ENCODE results near the gene DOCK1.

Gene DOCK1

DNA sequence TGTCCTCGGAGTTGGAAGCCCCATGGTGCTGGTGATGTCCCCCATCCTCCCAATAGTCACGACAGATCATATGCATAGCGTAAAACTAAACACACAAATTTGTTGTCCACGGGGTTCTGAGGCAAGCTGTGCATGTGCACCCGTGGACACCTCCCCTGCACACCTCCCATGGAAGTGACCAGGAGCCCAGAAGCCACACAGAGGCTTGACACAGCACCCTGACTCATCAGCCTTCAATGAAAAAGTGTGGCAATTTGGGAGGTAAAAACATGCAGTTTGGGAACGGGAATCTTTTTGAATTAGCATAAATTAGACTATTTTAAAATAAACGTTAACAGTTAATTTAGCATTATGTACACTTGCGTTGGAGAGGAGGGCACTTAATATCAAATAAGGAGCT, 554.7 kb downstream of the DOCK1 start:
- no peak for DNase-seq
- Histone ChIP-seq H3K9me3 (ENCODE audit: severe bottlenecking) (peaks cover 4% of the 10 kb centered on the region), H3K27me3 (ENCODE audit: insufficient read depth, low read depth, severe bottlenecking) (no peaks in the 10 kb centered on the region), H3K36me3 (no peaks in the 10 kb centered on the region), H3K27ac (no peak overlapping the region), H3K4me3 (ENCODE audit: low read depth, low read length) (no peak overlapping the region)
- TF ChIP-seq, protein P1, sequence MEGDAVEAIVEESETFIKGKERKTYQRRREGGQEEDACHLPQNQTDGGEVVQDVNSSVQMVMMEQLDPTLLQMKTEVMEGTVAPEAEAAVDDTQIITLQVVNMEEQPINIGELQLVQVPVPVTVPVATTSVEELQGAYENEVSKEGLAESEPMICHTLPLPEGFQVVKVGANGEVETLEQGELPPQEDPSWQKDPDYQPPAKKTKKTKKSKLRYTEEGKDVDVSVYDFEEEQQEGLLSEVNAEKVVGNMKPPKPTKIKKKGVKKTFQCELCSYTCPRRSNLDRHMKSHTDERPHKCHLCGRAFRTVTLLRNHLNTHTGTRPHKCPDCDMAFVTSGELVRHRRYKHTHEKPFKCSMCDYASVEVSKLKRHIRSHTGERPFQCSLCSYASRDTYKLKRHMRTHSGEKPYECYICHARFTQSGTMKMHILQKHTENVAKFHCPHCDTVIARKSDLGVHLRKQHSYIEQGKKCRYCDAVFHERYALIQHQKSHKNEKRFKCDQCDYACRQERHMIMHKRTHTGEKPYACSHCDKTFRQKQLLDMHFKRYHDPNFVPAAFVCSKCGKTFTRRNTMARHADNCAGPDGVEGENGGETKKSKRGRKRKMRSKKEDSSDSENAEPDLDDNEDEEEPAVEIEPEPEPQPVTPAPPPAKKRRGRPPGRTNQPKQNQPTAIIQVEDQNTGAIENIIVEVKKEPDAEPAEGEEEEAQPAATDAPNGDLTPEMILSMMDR (IDR thresholded peaks at IDR 0.05; ENCODE audit: low read depth, low read length): no peak

DNA sequence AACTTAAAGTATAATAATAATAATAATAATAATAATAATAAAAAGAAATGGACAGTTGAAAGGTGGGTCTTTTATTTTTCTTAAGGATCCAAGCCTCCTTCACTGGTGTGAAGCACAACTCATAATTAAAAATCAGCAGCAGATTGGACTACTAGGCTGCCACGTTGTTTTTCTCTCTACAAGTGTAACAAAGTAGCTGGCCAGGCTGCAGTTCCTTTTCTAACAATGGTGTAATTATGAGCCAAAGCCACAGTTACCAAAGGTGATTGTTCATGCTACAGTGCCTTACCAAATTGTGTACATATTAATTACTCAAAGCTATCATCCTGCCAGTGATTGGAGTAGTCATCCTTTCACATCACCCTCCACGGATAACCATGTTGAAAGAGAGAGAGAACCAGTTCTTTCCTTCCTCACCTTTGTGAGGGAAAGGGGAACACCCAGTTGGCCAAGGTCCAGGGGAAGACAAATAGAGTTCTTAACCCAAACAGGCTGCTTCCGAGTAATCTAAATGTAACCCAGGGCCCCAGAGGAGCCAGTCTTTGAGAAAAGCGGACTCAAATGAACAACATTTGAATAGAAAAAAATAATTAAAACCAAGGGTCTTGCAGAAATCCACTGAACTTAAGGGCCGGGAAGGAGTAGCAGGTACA, 557.5 kb downstream of the DOCK1 start:
- DNase-seq: no peak
- Histone ChIP-seq H3K36me3 (no peaks in the 10 kb centered on the region), H3K4me3 (ENCODE audit: low read depth, low read length) (no peak overlapping the region), H3K27me3 (ENCODE audit: insufficient read depth, low read depth, severe bottlenecking) (no peaks in the 10 kb centered on the region), H3K27ac (no peak overlapping the region), H3K9me3 (ENCODE audit: severe bottlenecking) (peaks cover 4% of the 10 kb centered on the region)
- TF ChIP-seq, protein P1 (IDR thresholded peaks at IDR 0.05; ENCODE audit: low read depth, low read length): no peak

DNA sequence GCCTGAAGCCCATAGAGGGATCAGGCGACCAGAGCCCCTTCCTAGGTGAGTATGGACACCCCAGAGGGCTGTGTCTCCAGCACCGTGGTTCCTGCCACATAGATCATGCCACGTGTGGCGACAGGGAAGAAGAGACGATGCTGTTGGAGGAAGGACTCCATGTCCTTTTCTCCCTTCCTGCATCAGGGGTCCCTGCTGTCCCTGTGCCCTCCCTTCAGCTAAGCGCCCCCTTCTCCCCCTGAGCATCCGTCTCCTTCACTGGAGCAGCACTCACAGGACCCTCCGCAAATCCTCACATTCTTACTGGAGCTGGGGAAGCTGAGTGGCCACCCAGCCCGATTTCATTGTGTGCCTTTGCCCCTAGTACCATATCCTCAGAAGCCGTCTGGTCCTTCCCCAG, 558.3 kb downstream of the DOCK1 start:
- DNase-seq: no peak
- Histone ChIP-seq H3K36me3 (no peaks in the 10 kb centered on the region), H3K4me3 (ENCODE audit: low read depth, low read length) (no peak overlapping the region), H3K27ac (no peak overlapping the region), H3K27me3 (ENCODE audit: insufficient read depth, low read depth, severe bottlenecking) (no peaks in the 10 kb centered on the region), H3K9me3 (ENCODE audit: severe bottlenecking) (peaks cover 4% of the 10 kb centered on the region)
- TF ChIP-seq, protein P1 (IDR thresholded peaks at IDR 0.05; ENCODE audit: low read depth, low read length): no peak

DNA sequence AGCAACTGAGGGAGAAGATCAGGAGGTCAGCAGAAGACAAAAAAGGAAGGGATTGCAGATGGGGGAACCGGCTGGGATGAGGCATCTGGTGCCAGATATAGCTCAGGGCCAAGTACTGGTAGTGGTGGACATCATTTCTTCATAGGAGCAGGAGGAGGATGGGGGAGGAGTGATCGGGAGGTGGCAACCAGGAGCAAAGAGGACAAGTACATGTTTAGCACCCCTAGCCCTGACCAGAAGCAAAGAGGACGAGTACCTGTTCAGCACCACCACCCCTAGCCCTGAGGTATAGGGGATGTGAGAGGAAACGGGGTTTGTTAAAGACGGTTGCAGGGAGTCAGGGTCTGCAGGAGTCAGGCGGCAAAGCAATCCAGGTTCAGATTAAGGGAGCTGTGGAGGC, 559.3 kb downstream of the DOCK1 start:
- DNase-seq: no peak

DNA sequence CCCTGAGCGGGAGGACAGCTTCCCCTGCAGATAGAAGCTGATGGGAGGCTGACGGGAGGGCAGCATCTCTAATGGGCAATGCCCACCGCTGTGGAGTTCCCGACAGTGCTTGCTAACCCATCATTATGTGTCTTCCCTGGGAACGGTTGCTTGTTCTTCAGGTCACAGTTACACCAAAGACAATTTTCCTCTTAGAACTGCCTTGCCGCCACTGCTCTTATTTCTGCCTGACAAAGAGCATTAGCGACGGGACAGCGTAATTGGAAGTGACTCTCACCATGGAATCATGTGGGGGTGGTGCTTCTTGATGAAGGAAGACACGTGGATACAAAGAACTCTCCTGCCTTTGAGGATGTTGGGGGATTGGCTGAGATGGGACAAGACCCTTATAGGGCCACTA, 562.6 kb downstream of the DOCK1 start:
- no peaks in the 10 kb centered on the region for H3K9me3 ChIP-seq (ENCODE audit: severe bottlenecking)
- TF ChIP-seq, protein P1 (IDR thresholded peaks at IDR 0.05; ENCODE audit: low read depth, low read length): no peak
- no peaks in the 10 kb centered on the region for H3K36me3 ChIP-seq
- no peaks in the 10 kb centered on the region for H3K27me3 ChIP-seq (ENCODE audit: insufficient read depth, low read depth, severe bottlenecking)
- H3K27ac ChIP-seq: no peak overlapping the region
- no peak overlapping the region for H3K4me3 ChIP-seq (ENCODE audit: low read depth, low read length)
- no peak for DNase-seq

More for the DNA sequence above, 559.3 kb downstream of the DOCK1 start:
- TF ChIP-seq, protein P1 (IDR thresholded peaks at IDR 0.05; ENCODE audit: low read depth, low read length): no peak
- Histone ChIP-seq H3K36me3 (no peaks in the 10 kb centered on the region), H3K27me3 (ENCODE audit: insufficient read depth, low read depth, severe bottlenecking) (no peaks in the 10 kb centered on the region), H3K9me3 (ENCODE audit: severe bottlenecking) (peaks cover 3% of the 10 kb centered on the region), H3K4me3 (ENCODE audit: low read depth, low read length) (no peak overlapping the region), H3K27ac (no peak overlapping the region)

DNA sequence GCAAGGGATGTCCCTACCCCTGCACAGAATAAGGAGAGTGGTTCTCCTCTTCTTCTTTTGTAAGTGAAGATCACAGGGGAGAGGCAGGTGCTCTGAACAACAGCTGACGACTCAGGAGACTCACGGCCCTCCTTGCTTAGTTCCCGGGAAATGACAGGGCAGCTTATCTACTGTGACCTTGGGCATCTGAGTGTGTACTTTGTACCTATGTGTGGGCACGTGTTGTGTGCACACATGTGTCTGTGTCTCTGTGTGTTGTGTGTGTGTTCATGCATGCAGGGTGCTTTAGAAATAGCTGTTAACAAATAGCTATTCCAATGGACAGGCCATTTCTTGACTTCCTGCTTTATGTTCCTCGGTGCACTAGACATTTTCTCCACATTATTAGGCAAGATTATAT, 563.4 kb downstream of the DOCK1 start:
- TF ChIP-seq, protein P1 (IDR thresholded peaks at IDR 0.05; ENCODE audit: low read depth, low read length): no peak
- Histone ChIP-seq H3K27me3 (ENCODE audit: insufficient read depth, low read depth, severe bottlenecking) (no peaks in the 10 kb centered on the region), H3K9me3 (ENCODE audit: severe bottlenecking) (no peaks in the 10 kb centered on the region), H3K36me3 (no peaks in the 10 kb centered on the region), H3K27ac (no peak overlapping the region), H3K4me3 (ENCODE audit: low read depth, low read length) (no peak overlapping the region)
- DNase-seq: no peak

All from WERI-Rb-1 (cell line).